HCT116 (cell line): ENCODE data around the gene CLEC3B. TPM values are rescaled to one million over a fixed set of nuclear protein-coding genes. Genes with fewer than 3 reads are reported as not detected.

Source experiments
- ATAC-seq: fragments of 200-7000 bp; cut with Tn5 transposase; 2 replicates; pipeline ENCODE4 v1.9.1; 2020; ENCODE audit warnings: mild to moderate bottlenecking, moderate library complexity
- BruUV-seq: library from RNA; stranded (reverse); fragments of 400-500 nt; replicated peaks from 2 replicates; lab custom pipeline; 2021; lab: Mats Ljungman, UMichigan
- CTCF ChIA-PET: fragments of 300-600 bp; sonication (Branson Sonifier 250); formaldehyde crosslinking; loops from one replicate; lab custom pipeline; 2021; ENCODE audit warnings: antibody characterized with exemption; lab: Charles Lee
- POLR2A ChIA-PET: fragments of 300-600, 350-600 bp; sonication (Branson Sonifier 250); formaldehyde crosslinking; loops from one replicate; lab custom pipeline; 2021; ENCODE audit warnings: antibody characterized with exemption; lab: Charles Lee
- RAD21 ChIA-PET, 2 experiments: fragments of 300-600 bp; sonication (Branson Sonifier 250); formaldehyde crosslinking; loops; one replicate each; lab custom pipeline; 2023; ENCODE audit warnings: low total read pairs in 2 of 2; ENCODE audit not compliant: uncharacterized antibody in 2 of 2, unreplicated experiment in 2 of 2, low non-redundant PET in 1 of 2; lab: Charles Lee
- DNase-seq: peaks from one replicate; pipeline ENCODE4 v3.0.0-alpha.2; 2010; ENCODE audit warnings: low read depth, low spot score
- H2AFZ ChIP-seq: fragments of 200-600 bp; shearing (Covaris generic), sonication (generic); 2 replicates; pipeline ENCODE4 v1.6.1; 2017; ENCODE audit warnings: low read depth, mixed run types, mixed read lengths, antibody characterized with exemption, low read length; ENCODE audit not compliant: poor library complexity, severe bottlenecking
- H3K27ac ChIP-seq: 2 replicates; pipeline ENCODE4 v1.5.1; 2012; ENCODE audit warnings: low read depth, low read length
- H3K27me3 ChIP-seq: fragments of 200-600 bp; sonication (generic); 2 replicates; pipeline ENCODE4 v1.6.1; 2016; ENCODE audit warnings: mixed run types, low read length, mixed read lengths; ENCODE audit not compliant: insufficient read depth
- H3K36me3 ChIP-seq, 2 experiments: fragments of 200-500 bp in 1 of 2; fragments of 200-600 bp in 1 of 2; sonication (Bioruptor generic) in 1 of 2; sonication (generic) in 1 of 2; 2 replicates each; pipeline versions ENCODE4 v1.5.1 to v1.6.1; 2014 to 2016; ENCODE audit warnings: low read length in 2 of 2, inconsistent platforms in 1 of 2, mixed read lengths in 1 of 2, mixed run types in 1 of 2; ENCODE audit not compliant: insufficient read depth in 2 of 2, control insufficient read depth in 1 of 2
- H3K4me1 ChIP-seq, 2 experiments: fragments of 200-600 bp in 1 of 2; sonication (generic) in 1 of 2; 2 replicates each; pipeline versions ENCODE4 v1.5.1 to v1.6.1; 2012 to 2017; ENCODE audit warnings: low read length in 2 of 2, inconsistent platforms in 1 of 2, mild to moderate bottlenecking in 1 of 2, mixed read lengths in 1 of 2, mixed run types in 1 of 2, moderate library complexity in 1 of 2; ENCODE audit not compliant: insufficient read depth in 2 of 2, control insufficient read depth in 1 of 2
- H3K4me2 ChIP-seq: fragments of 200-600 bp; sonication (generic); 2 replicates; pipeline ENCODE4 v1.6.1; 2017; ENCODE audit warnings: mixed run types, low read length, mixed read lengths
- H3K4me3 ChIP-seq, 2 experiments: fragments of 200-600 bp in 1 of 2; sonication (generic) in 1 of 2; replicated peaks in 1 of 2; 2 replicates each; pipeline ENCODE4 v1.5.1; 2011 to 2016; ENCODE audit warnings: low read length in 2 of 2, control low read depth in 1 of 2, low read depth in 1 of 2, mild to moderate bottlenecking in 1 of 2, mixed read lengths in 1 of 2, mixed run types in 1 of 2
- H3K79me2 ChIP-seq: fragments of 200-600 bp; sonication (generic); 2 replicates; pipeline ENCODE4 v1.6.1; 2017; ENCODE audit warnings: mild to moderate bottlenecking, mixed run types, low read length, moderate library complexity, mixed read lengths; ENCODE audit not compliant: insufficient read depth
- H3K9ac ChIP-seq: fragments of 200-600 bp; sonication (generic); 2 replicates; pipeline ENCODE4 v1.6.1; 2016; ENCODE audit warnings: low read length, mixed read lengths
- H3K9me2 ChIP-seq: fragments of 200-600 bp; sonication (generic), shearing (Covaris generic); 2 replicates; pipeline ENCODE4 v1.6.1; 2017; ENCODE audit warnings: mixed run types, mild to moderate bottlenecking, moderate library complexity; ENCODE audit not compliant: insufficient read depth
- H3K9me3 ChIP-seq, 2 experiments: fragments of 200-500 bp in 1 of 2; fragments of 200-600 bp in 1 of 2; sonication (Bioruptor generic) in 1 of 2; sonication (generic) in 1 of 2; 2 replicates each; pipeline ENCODE4 v1.6.1; 2014 to 2017; ENCODE audit warnings: low read length in 2 of 2, mixed read lengths in 2 of 2, inconsistent platforms in 1 of 2, low read depth in 1 of 2, mild to moderate bottlenecking in 1 of 2, mixed run types in 1 of 2, moderate library complexity in 1 of 2; ENCODE audit not compliant: control insufficient read depth in 1 of 2, insufficient read depth in 1 of 2
- H4K20me1 ChIP-seq: fragments of 200-600 bp; sonication (generic), shearing (Covaris generic); 2 replicates; pipeline ENCODE4 v1.6.1; 2017; ENCODE audit warnings: mixed run types, mild to moderate bottlenecking, moderate library complexity; ENCODE audit not compliant: insufficient read depth
- CBX3 ChIP-seq: IDR thresholded peaks from 2 replicates; pipeline ENCODE4 v1.6.1; 2012; ENCODE audit warnings: low read depth
- EGR1 ChIP-seq: IDR thresholded peaks from 2 replicates; pipeline ENCODE4 v1.6.1; 2012; ENCODE audit warnings: low read depth
- ELF1 ChIP-seq: IDR thresholded peaks from 2 replicates; pipeline ENCODE4 v1.6.1; 2012; ENCODE audit warnings: low read depth, borderline replicate concordance
- EZH2phosphoT487 ChIP-seq: fragments of 200-600 bp; IDR thresholded peaks from 2 replicates; pipeline ENCODE4 v1.6.1; 2018; ENCODE audit warnings: antibody characterized with exemption, borderline replicate concordance
- FOSL1 ChIP-seq: IDR thresholded peaks from 2 replicates; pipeline ENCODE4 v1.6.1; 2012; ENCODE audit warnings: low read depth
- POLR2A ChIP-seq: IDR thresholded peaks from 2 replicates; pipeline ENCODE4 v1.7.0; 2011; ENCODE audit warnings: borderline replicate concordance; ENCODE audit not compliant: insufficient read depth, insufficient read length; ENCODE audit errors: extremely low read depth
- POLR2AphosphoS5 ChIP-seq: IDR thresholded peaks from 2 replicates; pipeline ENCODE4 v1.6.1; 2011; ENCODE audit warnings: mild to moderate bottlenecking, low read depth, low read length, moderate library complexity
- REST ChIP-seq: IDR thresholded peaks from 2 replicates; pipeline ENCODE4 v1.6.1; 2012; ENCODE audit warnings: low read depth
- SIN3A ChIP-seq: IDR thresholded peaks from 2 replicates; pipeline ENCODE4 v1.6.1; 2012; ENCODE audit warnings: low read depth
- SP1 ChIP-seq: IDR thresholded peaks from 2 replicates; pipeline ENCODE4 v1.6.1; 2012; ENCODE audit warnings: low read depth
- SRF ChIP-seq: IDR thresholded peaks from 2 replicates; pipeline ENCODE4 v1.6.1; 2012; ENCODE audit warnings: low read depth
- TCF7L2 ChIP-seq: IDR thresholded peaks from 2 replicates; pipeline ENCODE4 v1.7.0; 2011; ENCODE audit warnings: borderline replicate concordance, inconsistent platforms; ENCODE audit not compliant: insufficient read depth, insufficient read length; ENCODE audit errors: extremely low read depth
- ZBTB33 ChIP-seq: IDR thresholded peaks from 2 replicates; pipeline ENCODE4 v1.6.1; 2011; ENCODE audit warnings: mild to moderate bottlenecking, low read length, moderate library complexity; ENCODE audit not compliant: insufficient replicate concordance; ENCODE audit errors: extremely low read depth
- ZNF274 ChIP-seq: fragments of 200-500 bp; sonication (Bioruptor generic); IDR thresholded peaks from 2 replicates; pipeline ENCODE4 v1.6.1; 2014; ENCODE audit warnings: mild to moderate bottlenecking, low read depth, low read length, inconsistent platforms
- intact Hi-C: fragments of 100-400 bp; cut with micrococcal nuclease; formaldehyde crosslinking; loops from 2 replicates; pipeline ENCODE4 v1.10.0; 2022
- total RNA-seq: library from RNA; stranded (reverse); gene quantifications from one replicate; pipeline ENCODE4 v1.2.1, GENCODE V29; 2021; ENCODE audit not compliant: unreplicated experiment

CLEC3B gene
- total RNA-seq, 1 experiment from 2014 or later = 0.57 TPM

DNA sequence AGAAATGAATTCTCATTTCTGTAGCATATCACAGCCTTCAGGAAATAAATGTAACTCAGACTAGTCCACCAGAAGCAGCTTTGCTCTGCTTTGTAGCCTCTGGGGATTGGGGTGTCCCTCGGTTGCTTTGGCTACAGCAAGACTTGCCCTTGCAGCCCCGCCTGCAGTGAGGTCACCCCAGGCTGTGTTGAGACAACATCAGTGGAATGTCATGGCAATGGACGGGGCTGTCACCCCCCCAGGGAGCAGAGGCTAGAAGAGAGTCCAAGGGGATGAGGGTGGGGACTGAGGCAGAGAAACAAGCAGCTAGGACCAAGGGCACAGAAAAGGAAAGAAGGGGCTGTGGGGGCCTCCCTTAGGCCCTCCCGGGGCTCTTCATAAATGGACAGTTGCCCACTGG is 854 bp downstream of the CLEC3B start:
- intact Hi-C loops = no loop called here
- H3K36me3 ChIP-seq = no peaks in the 10 kb centered on the region
- ChIA-PET CTCF (no interaction called here), RAD21 (no interaction called here), POLR2A (no interaction called here)
- no TSS peak for BruUV-seq
- no peak overlapping the region for H2AFZ ChIP-seq
- no peak for DNase-seq
- no peaks in the 10 kb centered on the region for H3K79me2 ChIP-seq
- no peak overlapping the region for H3K27ac ChIP-seq
- H3K27me3 ChIP-seq = no peaks in the 10 kb centered on the region
- H3K9me2 ChIP-seq = no peaks in the 10 kb centered on the region
- H3K4me3 ChIP-seq = no peak overlapping the region
- ATAC-seq = no peak
- H3K4me1 ChIP-seq = no peaks in the 10 kb centered on the region; a peak in 1 of 4 replicates
- no peak overlapping the region for H3K9ac ChIP-seq
- no peak overlapping the region for H3K4me2 ChIP-seq
- TF ChIP-seq SRF (no peak), CBX3 (no peak), TCF7L2 (no peak), POLR2AphosphoS5 (no peak), SP1 (no peak), ELF1 (no peak), ZBTB33 (no peak), EGR1 (no peak), SIN3A (no peak), ZNF274 (no peak), POLR2A (no peak), FOSL1 (no peak), EZH2phosphoT487 (no peak), REST (no peak)
- no peaks in the 10 kb centered on the region for H4K20me1 ChIP-seq
- no peaks in the 10 kb centered on the region for H3K9me3 ChIP-seq
